NOMO-1 (cell line): ENCODE results near the gene L3MBTL4.
"Not testable (repeated sequence)": the region's sequence is repeated elsewhere in the genome, so short reads cannot be mapped to it uniquely, and the experiment has no call there.

Experiments used
- DNase-seq, 2 experiments: peaks; one replicate each; lab custom pipeline; 2025; ENCODE audit not compliant: unreplicated experiment in 2 of 2; lab: John Stamatoyannopoulos, UW

The L3MBTL4 gene

DNA sequence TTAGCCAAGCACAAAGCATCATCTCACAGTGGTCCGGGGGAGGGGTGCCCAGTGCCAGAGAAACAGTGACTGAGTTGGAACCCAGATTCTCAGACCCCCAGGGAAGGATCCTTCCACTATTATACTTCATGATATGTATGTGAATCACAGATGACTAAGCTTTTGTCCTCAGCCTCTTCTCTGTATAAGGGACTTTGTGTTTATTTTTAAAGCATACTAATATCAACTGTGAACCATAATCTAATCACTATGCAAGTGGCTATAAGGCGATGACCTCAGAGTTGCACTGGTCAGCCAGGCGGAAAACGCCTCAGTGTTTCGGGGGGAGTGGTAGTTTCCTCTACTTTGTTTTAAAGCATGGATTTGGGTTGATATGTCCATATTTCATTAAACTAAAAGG lies 359.0 kb downstream of the L3MBTL4 start:
- DNase-seq, result no peak

DNA sequence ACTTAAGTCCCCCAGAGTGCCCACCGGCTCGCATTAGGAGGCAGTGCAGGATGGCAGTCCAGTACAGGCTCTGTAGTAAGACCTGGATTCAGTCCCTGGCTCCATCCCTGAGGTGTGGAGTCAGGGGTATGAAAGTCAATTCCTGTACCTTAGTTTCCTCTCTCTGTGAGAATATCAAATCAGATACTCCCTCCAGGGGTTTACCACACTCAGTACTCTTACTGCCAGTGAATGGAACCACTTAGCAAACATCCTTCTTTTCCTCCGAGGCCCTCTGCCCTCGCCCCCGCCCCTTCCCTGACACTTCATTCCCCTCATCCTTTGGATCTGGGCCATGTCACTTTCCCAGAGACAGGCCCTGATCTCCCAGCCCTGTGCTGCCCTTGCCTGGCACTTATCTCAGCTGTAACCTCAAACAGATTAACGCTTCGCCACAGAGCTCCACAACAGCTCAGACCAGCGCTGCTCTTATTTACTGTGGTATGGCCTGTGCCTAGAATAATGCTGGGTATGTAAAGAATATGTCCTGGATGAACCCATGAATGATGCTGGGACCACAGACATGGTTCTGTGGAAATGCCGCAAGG lies 360.4 kb downstream of the L3MBTL4 start:
- no peak for DNase-seq

GRCh38 chr18:6052449-6052913 lies 362.2 kb downstream of the L3MBTL4 start:
- no peak for DNase-seq

DNA sequence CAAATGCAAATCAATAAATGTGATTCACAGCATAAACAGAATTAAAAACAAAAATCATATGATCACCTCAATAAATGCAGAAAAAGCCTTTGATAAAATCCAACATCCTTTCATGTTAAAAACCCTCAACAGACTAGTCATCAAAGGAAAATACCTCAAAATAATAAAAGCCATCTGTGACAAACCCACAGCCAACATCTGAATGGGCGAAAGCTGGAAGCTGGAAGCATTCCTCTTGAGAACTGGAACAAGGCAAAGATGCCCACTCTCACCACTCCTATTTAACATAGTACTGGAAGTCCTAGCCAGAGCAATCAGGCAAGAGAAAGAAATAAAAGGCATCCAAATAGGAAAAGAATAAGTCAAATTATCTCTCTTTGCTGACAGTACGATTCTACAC lies 367.1 kb downstream of the L3MBTL4 start:
- not testable (repeated sequence) for DNase-seq

- DNase-seq, result no peak
Measured at GRCh38 chr18:6044773-6045172, 369.9 kb downstream of the L3MBTL4 start.

GRCh38 chr18:6044319-6044718 lies 370.4 kb downstream of the L3MBTL4 start:
- no peak for DNase-seq

DNA sequence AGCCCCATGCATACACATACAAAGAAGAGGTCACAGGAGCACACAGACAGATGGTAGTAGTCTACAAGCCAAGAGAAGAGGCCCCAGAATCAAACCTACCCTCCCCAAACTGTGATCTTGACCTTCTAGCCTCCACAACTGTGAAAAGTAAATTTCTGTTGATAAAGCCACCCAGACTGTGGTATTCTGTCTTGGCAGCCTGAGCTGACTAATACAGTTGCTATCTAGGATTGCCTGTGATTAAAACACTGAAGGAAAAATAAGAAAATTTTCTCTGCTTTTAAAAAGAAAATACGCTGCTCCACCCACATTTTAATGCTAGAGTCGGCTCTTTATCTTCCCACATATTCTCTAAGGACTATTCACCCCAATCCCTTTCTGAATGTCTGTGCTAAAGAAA lies 375.7 kb downstream of the L3MBTL4 start:
- no peak for DNase-seq

DNA sequence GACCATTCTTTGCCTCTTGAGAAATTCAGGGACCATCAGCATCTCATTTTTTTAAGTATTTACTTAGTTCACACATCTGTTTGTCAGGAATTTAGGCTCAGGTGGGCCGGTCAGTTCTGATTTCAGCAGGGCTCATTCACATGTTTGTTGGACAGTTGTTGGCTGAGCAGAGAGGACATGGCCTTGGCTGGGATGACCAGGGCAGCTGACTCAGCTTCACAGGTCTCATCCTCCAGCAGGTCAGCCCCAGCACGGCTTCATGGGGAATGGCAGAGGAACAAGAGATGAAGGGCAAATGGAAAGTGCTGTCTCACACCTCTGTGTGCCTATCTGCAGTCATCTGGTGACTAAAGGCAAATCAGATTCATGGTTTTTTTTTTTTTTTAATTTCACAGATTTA lies 383.3 kb downstream of the L3MBTL4 start:
- no peak for DNase-seq

GRCh38 chr18:6031002-6031401 lies 383.7 kb downstream of the L3MBTL4 start:
- DNase-seq, result no peak

DNA sequence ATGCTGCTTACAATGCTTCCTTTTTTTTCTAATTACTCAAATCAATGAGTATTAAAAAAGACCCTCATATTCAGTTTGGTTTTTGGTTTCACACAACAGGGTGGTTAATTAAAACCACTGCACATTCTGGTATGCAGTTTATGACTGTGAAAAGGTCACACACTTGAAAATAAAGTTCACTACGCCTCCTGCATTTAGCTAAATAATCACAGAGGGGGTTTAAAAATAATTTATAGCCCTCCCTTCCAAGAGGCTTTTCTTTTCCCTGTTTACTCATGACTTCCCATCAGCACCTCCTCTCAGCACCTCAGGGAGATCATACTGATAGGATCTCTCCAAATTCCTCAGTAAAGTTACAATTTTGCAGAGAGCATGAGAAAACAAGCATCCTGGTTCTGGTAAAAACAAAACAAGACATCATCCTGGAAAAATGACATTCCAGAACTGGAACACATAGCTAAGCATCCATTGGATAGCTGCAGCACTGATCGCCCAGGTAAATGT lies 389.9 kb downstream of the L3MBTL4 start:
- no peak for DNase-seq

DNA sequence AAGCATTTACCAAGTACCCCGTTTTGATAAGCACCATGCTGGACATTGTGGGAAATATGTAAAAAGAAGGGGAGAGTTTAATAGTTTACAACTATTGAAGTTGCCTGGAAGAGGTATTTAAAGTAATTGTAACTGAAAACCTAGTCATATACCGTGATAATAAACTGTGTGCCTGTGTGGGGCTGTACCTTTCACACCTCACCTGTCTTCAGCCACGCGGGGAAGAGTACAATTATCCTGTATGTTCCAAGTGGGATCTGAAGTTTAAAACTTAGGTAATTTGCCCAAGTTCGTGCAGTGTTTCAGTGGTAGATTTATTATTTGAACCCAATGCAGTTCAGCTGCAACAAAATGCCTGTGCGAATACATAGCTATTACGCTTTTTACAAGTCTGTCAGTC lies 391.2 kb downstream of the L3MBTL4 start:
- DNase-seq, result no peak

- DNase-seq, result no peak
Measured at GRCh38 chr18:6022845-6023244, 391.9 kb downstream of the L3MBTL4 start.

- DNase-seq, result peak; percentile 70 to 80
Measured at GRCh38 chr18:6022074-6022444, 392.7 kb downstream of the L3MBTL4 start.

GRCh38 chr18:6021306-6022073 lies 393.2 kb downstream of the L3MBTL4 start:
- DNase-seq, result peak; percentile 81 to 86

GRCh38 chr18:6018671-6019070 lies 396.0 kb downstream of the L3MBTL4 start:
- DNase-seq, result no peak

GRCh38 chr18:6017171-6017570 lies 397.5 kb downstream of the L3MBTL4 start:
- DNase-seq, result no peak

GRCh38 chr18:6015364-6015763 lies 399.3 kb downstream of the L3MBTL4 start:
- no peak for DNase-seq

DNA sequence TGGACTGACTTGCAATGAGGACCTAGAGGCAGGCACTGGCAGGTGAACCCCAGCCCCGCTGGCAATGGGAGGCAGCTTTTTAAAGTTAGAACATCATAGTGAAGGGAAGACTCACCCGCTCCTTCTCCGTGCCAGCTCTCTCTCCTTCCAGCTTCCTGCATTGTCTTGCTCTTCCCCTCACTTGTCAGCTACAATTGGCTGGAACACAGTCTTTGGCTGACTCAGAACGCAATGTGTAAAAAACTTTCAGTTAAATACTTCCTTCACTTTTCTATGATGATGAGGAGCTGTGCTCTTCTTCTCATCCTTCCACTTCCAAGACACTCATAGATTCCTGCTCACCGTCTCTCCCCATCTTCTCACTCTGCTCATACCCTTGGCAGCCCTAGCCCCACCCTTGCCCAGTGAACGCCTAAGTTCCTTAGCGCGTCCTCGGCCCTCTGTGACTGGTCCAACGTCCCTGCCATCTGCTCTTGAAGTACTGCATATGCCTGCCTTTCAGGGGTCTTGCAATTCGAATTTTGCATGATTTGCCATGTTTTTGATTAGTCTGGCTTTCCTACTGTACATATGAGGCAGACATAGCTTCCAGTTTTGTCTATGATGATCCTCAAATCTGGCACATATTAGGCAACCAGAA lies 401.4 kb downstream of the L3MBTL4 start:
- DNase-seq, result no peak

GRCh38 chr18:6010921-6011320 lies 403.8 kb downstream of the L3MBTL4 start:
- no peak for DNase-seq

DNA sequence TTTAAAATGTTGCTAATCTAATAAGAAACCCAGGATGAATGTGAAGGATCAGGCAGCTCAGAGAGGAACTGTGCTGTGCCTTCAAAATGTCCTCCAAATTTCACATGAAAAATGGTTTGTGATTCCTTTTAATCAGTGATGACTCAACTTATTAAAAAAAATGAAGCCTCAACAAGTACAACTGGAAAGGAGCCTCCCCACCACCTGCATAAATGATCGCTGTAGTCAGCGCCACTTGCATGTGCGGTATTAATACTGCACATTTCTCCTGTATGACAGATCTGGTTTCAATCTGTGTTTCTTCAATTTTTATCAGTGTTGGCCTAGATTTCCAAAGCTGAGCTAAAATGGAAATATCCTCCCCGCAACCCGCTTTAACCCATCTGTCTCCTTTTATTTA lies 404.4 kb downstream of the L3MBTL4 start:
- DNase-seq, result no peak

GRCh38 chr18:6009756-6010155 lies 405.0 kb downstream of the L3MBTL4 start:
- no peak for DNase-seq

DNA sequence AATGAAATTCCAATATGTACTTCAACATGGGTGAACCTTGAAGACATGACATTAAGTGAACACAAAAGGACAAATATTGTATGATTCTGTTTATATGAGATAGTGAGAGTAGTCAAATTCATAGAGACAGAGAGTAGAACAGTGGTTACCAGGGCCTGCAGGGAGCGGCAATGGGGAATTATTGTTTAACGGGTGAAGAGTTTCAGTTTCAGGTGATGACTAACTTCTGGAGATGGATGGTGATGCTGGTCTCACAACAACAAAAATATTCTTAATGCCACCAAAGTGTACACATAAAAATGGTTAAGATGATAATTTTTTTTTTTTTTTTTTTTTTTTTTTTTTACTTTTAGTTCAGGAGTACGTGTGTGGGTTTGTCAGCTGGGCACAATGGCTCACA lies 410.0 kb downstream of the L3MBTL4 start:
- no peak for DNase-seq
